ENCODE data around the gene FLT3LG. TPM values are rescaled to one million over a fixed set of nuclear protein-coding genes. Genes with fewer than 3 reads are reported as not detected.
"Not testable (repeated sequence)": the region's sequence is repeated elsewhere in the genome, so short reads cannot be mapped to it uniquely, and the experiment has no call there.

FLT3LG gene
- total RNA-seq, 4 donors from 2014 or later = 3.6 to 13.8 (median 8.4) TPM

- TF ChIP-seq POLR2A (IDR thresholded peaks at IDR 0.05) = no peak
- TF ChIP-seq, protein P1, sequence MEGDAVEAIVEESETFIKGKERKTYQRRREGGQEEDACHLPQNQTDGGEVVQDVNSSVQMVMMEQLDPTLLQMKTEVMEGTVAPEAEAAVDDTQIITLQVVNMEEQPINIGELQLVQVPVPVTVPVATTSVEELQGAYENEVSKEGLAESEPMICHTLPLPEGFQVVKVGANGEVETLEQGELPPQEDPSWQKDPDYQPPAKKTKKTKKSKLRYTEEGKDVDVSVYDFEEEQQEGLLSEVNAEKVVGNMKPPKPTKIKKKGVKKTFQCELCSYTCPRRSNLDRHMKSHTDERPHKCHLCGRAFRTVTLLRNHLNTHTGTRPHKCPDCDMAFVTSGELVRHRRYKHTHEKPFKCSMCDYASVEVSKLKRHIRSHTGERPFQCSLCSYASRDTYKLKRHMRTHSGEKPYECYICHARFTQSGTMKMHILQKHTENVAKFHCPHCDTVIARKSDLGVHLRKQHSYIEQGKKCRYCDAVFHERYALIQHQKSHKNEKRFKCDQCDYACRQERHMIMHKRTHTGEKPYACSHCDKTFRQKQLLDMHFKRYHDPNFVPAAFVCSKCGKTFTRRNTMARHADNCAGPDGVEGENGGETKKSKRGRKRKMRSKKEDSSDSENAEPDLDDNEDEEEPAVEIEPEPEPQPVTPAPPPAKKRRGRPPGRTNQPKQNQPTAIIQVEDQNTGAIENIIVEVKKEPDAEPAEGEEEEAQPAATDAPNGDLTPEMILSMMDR (IDR thresholded peaks at IDR 0.05) = peak; percentile 73 to 98 (median 94)
- peak; percentile 52 to 77 for TF ChIP-seq EP300 (IDR thresholded peaks at IDR 0.05)
- peak overlapping the region; percentile 48 to 59 (median 56) for H3K4me3 ChIP-seq
- H3K9me3 ChIP-seq = no peaks in the 10 kb centered on the region
- peak; percentile 92 to 93 for DNase-seq (ENCODE audit: low spot score in 2 of 2)
- peaks cover 0 to 39% of the 10 kb centered on the region in 2 donors for H3K27me3 ChIP-seq
- peak overlapping the region; percentile 75 to 88 (median 83) for H3K27ac ChIP-seq
- 0 to 1% methylated on average over 38 of the region's 47 CpGs for WGBS, 2 donors
- H3K4me1 ChIP-seq = peaks cover 0 to 55% (median 0%) of the 10 kb centered on the region in 4 donors
- peaks cover 0 to 27% (median 0%) of the 10 kb centered on the region in 3 donors for H3K36me3 ChIP-seq
Observed at GRCh38 chr19:49443366-49444099, 30.5 kb upstream of the FLT3LG start.

GRCh38 chr19:49444100-49444700 lies 29.8 kb upstream of the FLT3LG start:
- Histone ChIP-seq H3K36me3 (peaks cover 0 to 33% (median 3%) of the 10 kb centered on the region in 3 donors), H3K27me3 (peaks cover 0 to 32% of the 10 kb centered on the region in 2 donors), H3K4me1 (peaks cover 0 to 57% (median 0%) of the 10 kb centered on the region in 4 donors)
- WGBS, 2 donors = 57 to 60% methylated on average over 5 of the region's 5 CpGs
- H3K4me3 ChIP-seq; H3K27ac ChIP-seq; H3K9me3 ChIP-seq; DNase-seq (ENCODE audit: low spot score in 2 of 2): not testable (repeated sequence)

GRCh38 chr19:49445997-49446396 lies 28.0 kb upstream of the FLT3LG start:
- peaks cover 0 to 44% (median 5%) of the 10 kb centered on the region in 3 donors for H3K36me3 ChIP-seq
- no peak overlapping the region for H3K27ac ChIP-seq
- H3K4me1 ChIP-seq = peaks cover 0 to 59% (median 4%) of the 10 kb centered on the region in 4 donors
- no peak overlapping the region for H3K4me3 ChIP-seq
- WGBS, 2 donors = 67 to 78% methylated on average over 3 of the region's 3 CpGs
- peaks cover 0 to 14% of the 10 kb centered on the region in 2 donors for H3K27me3 ChIP-seq
- TF ChIP-seq, protein P1 (IDR thresholded peaks at IDR 0.05) = no peak
- TF ChIP-seq EP300 (IDR thresholded peaks at IDR 0.05) (no peak), POLR2A (IDR thresholded peaks at IDR 0.05) (no peak)
- DNase-seq (ENCODE audit: low spot score in 2 of 2) = no peak
- H3K9me3 ChIP-seq = no peaks in the 10 kb centered on the region

DNA sequence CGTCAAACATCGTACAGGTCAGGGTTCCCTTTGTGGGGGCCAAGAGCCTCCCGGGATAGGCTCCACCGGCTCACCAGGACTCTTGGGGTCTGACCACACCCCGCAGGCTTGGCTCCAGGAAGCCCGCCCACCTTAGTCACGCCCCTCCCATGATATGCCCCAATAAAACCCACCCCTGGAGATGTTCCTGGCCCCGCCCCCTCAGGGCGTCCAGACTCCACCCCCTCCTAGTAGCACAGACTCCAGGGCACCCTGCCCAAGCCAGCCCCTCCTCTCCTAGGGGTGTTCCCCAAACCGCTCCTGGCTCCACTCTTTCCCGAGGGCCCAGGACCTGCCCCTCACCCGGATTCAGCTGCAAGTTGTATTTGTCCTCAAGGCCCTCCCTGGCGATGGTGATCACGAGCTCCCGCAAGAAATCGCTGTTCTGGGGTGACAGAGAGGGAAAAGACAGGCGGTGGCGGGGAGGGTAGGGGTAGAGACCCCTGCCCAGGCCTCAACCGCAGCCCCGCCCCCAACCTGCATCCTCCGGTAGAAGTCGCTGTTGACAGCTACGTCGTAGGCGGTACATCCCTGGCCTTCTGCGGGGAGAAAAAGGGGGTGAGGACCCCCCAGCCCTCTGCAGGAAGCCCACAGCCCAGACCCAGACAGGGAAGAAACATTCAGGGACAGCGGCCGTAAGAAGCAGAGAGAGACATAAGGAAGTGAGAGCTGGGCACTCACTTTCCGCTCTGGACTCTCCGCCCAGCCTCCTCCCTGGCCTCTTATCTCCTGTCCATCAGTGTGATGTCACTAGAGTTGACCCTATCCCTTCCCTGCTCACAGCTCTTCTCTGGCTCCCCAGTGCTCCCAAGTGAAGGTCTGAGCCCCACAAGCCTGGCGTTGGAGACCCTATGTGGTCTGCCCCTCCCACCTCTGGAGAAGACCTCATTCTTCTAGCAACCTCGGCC lies 26.3 kb upstream of the FLT3LG start:
- Histone ChIP-seq H3K36me3 (peaks cover 0 to 44% (median 5%) of the 10 kb centered on the region in 3 donors), H3K4me3 (no peak overlapping the region), H3K27me3 (no peaks in the 10 kb centered on the region), H3K4me1 (peaks cover 0 to 50% (median 4%) of the 10 kb centered on the region in 4 donors), H3K27ac (peak overlapping the region in 1 of 4 donors; percentile 15), H3K9me3 (no peaks in the 10 kb centered on the region)
- DNase-seq (ENCODE audit: low spot score in 2 of 2) = no peak
- no peak for TF ChIP-seq POLR2A (IDR thresholded peaks at IDR 0.05)
- TF ChIP-seq, protein P1 (IDR thresholded peaks at IDR 0.05) = no peak
- 59 to 66% methylated on average over 26 to 30 of the region's 32 CpGs for WGBS, 2 donors

GRCh38 chr19:49448432-49448786 lies 25.6 kb upstream of the FLT3LG start:
- H3K4me1 ChIP-seq = peaks cover 0 to 45% (median 4%) of the 10 kb centered on the region in 4 donors
- peaks cover 0 to 44% (median 5%) of the 10 kb centered on the region in 3 donors for H3K36me3 ChIP-seq
- H3K27ac ChIP-seq = no peak overlapping the region
- no peak for DNase-seq (ENCODE audit: low spot score in 2 of 2)
- no peaks in the 10 kb centered on the region for H3K9me3 ChIP-seq
- 94% methylated on average over 6 of the region's 6 CpGs for WGBS, 2 donors
- no peaks in the 10 kb centered on the region for H3K27me3 ChIP-seq
- H3K4me3 ChIP-seq = no peak overlapping the region
- TF ChIP-seq, protein P1 (IDR thresholded peaks at IDR 0.05) = no peak
- TF ChIP-seq POLR2A (IDR thresholded peaks at IDR 0.05) = no peak
- TF ChIP-seq EP300 (IDR thresholded peaks at IDR 0.05) = no peak
